Neural cell (in vitro differentiated cells): ENCODE data around the gene SEC61B. TPM values are rescaled to one million over a fixed set of nuclear protein-coding genes. Genes with fewer than 3 reads are reported as not detected.

Experiments used
- H2AFZ ChIP-seq: fragments of 200-600, 300-800 bp; sonication (generic), shearing (Covaris generic); 2 replicates; pipeline ENCODE4 v1.6.0; 2014; ENCODE audit warnings: low read depth, mild to moderate bottlenecking, antibody characterized with exemption, low read length, moderate library complexity
- H3F3A ChIP-seq: fragments of 200-600 bp; shearing (Covaris generic); 2 replicates; pipeline ENCODE4 v1.6.1; 2016; ENCODE audit warnings: mild to moderate bottlenecking, moderate library complexity, mixed read lengths, antibody characterized with exemption, low read length; ENCODE audit not compliant: insufficient read depth, poor library complexity, severe bottlenecking
- H3K27ac ChIP-seq: fragments of 200-600, 300-800 bp; sonication (generic), shearing (Covaris generic); 2 replicates; pipeline ENCODE4 v1.5.1; 2014; ENCODE audit warnings: mild to moderate bottlenecking, low read length, moderate library complexity
- H3K27me3 ChIP-seq: fragments of 300-800, 200-600 bp; sonication (generic), shearing (Covaris generic); 2 replicates; pipeline ENCODE4 v1.6.0; 2014; ENCODE audit warnings: mild to moderate bottlenecking, low read depth, low read length, moderate library complexity; ENCODE audit not compliant: insufficient read depth
- H3K36me3 ChIP-seq: fragments of 300-800, 200-600 bp; sonication (generic), shearing (Covaris generic); 2 replicates; pipeline ENCODE4 v1.5.1; 2014; ENCODE audit warnings: mild to moderate bottlenecking, antibody characterized with exemption, low read length, moderate library complexity; ENCODE audit not compliant: insufficient read depth
- H3K4me2 ChIP-seq: fragments of 300-800, 200-600 bp; sonication (generic), shearing (Covaris generic); 2 replicates; pipeline ENCODE4 v1.6.0; 2014; ENCODE audit warnings: mild to moderate bottlenecking, low read length
- H3K4me3 ChIP-seq: fragments of 300-800, 200-600 bp; sonication (generic), shearing (Covaris generic); 2 replicates; pipeline ENCODE4 v1.5.1; 2014; ENCODE audit warnings: mild to moderate bottlenecking, low read length, moderate library complexity
- H3K79me2 ChIP-seq: fragments of 200-600 bp; shearing (Covaris generic); replicated peaks from 2 replicates; pipeline ENCODE4 v1.6.0; 2014; ENCODE audit warnings: mild to moderate bottlenecking, low read length, moderate library complexity; ENCODE audit not compliant: insufficient read depth
- H3K9ac ChIP-seq: fragments of 300-800, 200-600 bp; sonication (generic), shearing (Covaris generic); 2 replicates; pipeline ENCODE4 v1.6.1; 2016; ENCODE audit warnings: mild to moderate bottlenecking, low read length, mixed read lengths
- H3K9me2 ChIP-seq: fragments of 200-600 bp; shearing (Covaris generic); 2 replicates; pipeline ENCODE4 v1.6.1; 2016; ENCODE audit warnings: mild to moderate bottlenecking, low read length, mixed read lengths; ENCODE audit not compliant: insufficient read depth
- H3K9me3 ChIP-seq: fragments of 200-600, 300-800 bp; sonication (generic), shearing (Covaris generic); 2 replicates; pipeline ENCODE4 v1.6.1; 2016; ENCODE audit warnings: mild to moderate bottlenecking, mixed run types, low read length, moderate library complexity, mixed read lengths
- H4K20me1 ChIP-seq: fragments of 200-600 bp; shearing (Covaris generic); 2 replicates; pipeline ENCODE4 v1.6.1; 2016; ENCODE audit warnings: mild to moderate bottlenecking, mixed run types; ENCODE audit not compliant: insufficient read depth
- CTCF ChIP-seq: fragments of 450-650 bp; IDR thresholded peaks from 2 replicates; pipeline ENCODE4 v1.5.1; 2014; ENCODE audit warnings: antibody characterized with exemption, mild to moderate bottlenecking, moderate library complexity; ENCODE audit not compliant: poor library complexity, severe bottlenecking
- EP300 ChIP-seq: fragments of 450-650 bp; conservative IDR thresholded peaks from 2 replicates; pipeline ENCODE4 v1.6.1; 2014; ENCODE audit warnings: antibody characterized with exemption, mild to moderate bottlenecking, moderate library complexity; ENCODE audit not compliant: poor library complexity, severe bottlenecking
- EZH2 ChIP-seq: fragments of 200-600, 300-800 bp; shearing (Covaris generic), sonication (generic); IDR thresholded peaks from 2 replicates; pipeline ENCODE4 v1.6.1; 2014; ENCODE audit warnings: antibody characterized with exemption, low read length, borderline replicate concordance, mild to moderate bottlenecking; ENCODE audit not compliant: insufficient read depth, poor library complexity, severe bottlenecking
- MXI1 ChIP-seq: fragments of 450-650 bp; conservative IDR thresholded peaks from 2 replicates; pipeline ENCODE4 v1.6.1; 2014; ENCODE audit warnings: antibody characterized with exemption, mild to moderate bottlenecking; ENCODE audit not compliant: poor library complexity, severe bottlenecking
- POLR2AphosphoS5 ChIP-seq: IDR thresholded peaks from 2 replicates; pipeline ENCODE4 v1.6.1; 2012
- RAD21 ChIP-seq: fragments of 450-650 bp; conservative IDR thresholded peaks from 2 replicates; pipeline ENCODE4 v1.6.1; 2014; ENCODE audit warnings: antibody characterized with exemption, mild to moderate bottlenecking, moderate library complexity
- REST ChIP-seq: IDR thresholded peaks from 2 replicates; pipeline ENCODE4 v1.6.1; 2012; ENCODE audit warnings: borderline replicate concordance
- SMC3 ChIP-seq: fragments of 450-650 bp; conservative IDR thresholded peaks from 2 replicates; pipeline ENCODE4 v1.6.1; 2014; ENCODE audit warnings: antibody characterized with exemption, mild to moderate bottlenecking, moderate library complexity; ENCODE audit not compliant: poor library complexity
- TAF1 ChIP-seq: IDR thresholded peaks from 2 replicates; pipeline ENCODE4 v1.6.1; 2012; ENCODE audit warnings: low read depth
- polyA plus RNA-seq: library from polyadenylated mRNA; depleted of rRNA; stranded (reverse); fragments of >200 nt; gene quantifications from 2 replicates; pipeline ENCODE4 v1.2.3, GENCODE V29; 2014

SEC61B gene
- polyA plus RNA-seq, 1 donor from 2014 or later, result 203 TPM

- no peaks in the 10 kb centered on the region for H3K9me2 ChIP-seq
- no peaks in the 10 kb centered on the region for H3F3A ChIP-seq
- no peak overlapping the region for H3K4me3 ChIP-seq
- H3K36me3 ChIP-seq, result peaks cover 18% of the 10 kb centered on the region
- no peak overlapping the region for H3K9ac ChIP-seq
- H2AFZ ChIP-seq, result no peak overlapping the region
- H4K20me1 ChIP-seq, result no peaks in the 10 kb centered on the region
- TF ChIP-seq REST (no peak), SMC3 (no peak), TAF1 (no peak), RAD21 (no peak), CTCF (no peak), MXI1 (no peak), EZH2 (no peak), EP300 (no peak), POLR2AphosphoS5 (no peak)
- no peak overlapping the region for H3K27ac ChIP-seq
- no peaks in the 10 kb centered on the region for H3K27me3 ChIP-seq
- no peak overlapping the region for H3K4me2 ChIP-seq
- H3K79me2 ChIP-seq, result no peaks in the 10 kb centered on the region
- no peaks in the 10 kb centered on the region for H3K9me3 ChIP-seq
These were observed 13.0 kb downstream of the SEC61B start for GRCh38 chr9:99235069-99235468.

- H3K27me3 ChIP-seq, result no peaks in the 10 kb centered on the region
- no peak overlapping the region for H3K4me3 ChIP-seq
- no peaks in the 10 kb centered on the region for H4K20me1 ChIP-seq
- no peak overlapping the region for H3K4me2 ChIP-seq
- no peaks in the 10 kb centered on the region for H3K79me2 ChIP-seq
- H3K9me2 ChIP-seq, result no peaks in the 10 kb centered on the region
- H3K36me3 ChIP-seq, result peaks cover 9% of the 10 kb centered on the region
- H2AFZ ChIP-seq, result no peak overlapping the region
- no peaks in the 10 kb centered on the region for H3K9me3 ChIP-seq
- TF ChIP-seq TAF1 (no peak), RAD21 (no peak)
- H3F3A ChIP-seq, result no peaks in the 10 kb centered on the region
- H3K9ac ChIP-seq, result no peak overlapping the region
- H3K27ac ChIP-seq, result no peak overlapping the region
These were observed 14.0 kb downstream of the SEC61B start for GRCh38 chr9:99235926-99236634.
